T-helper 2 cell treated with Interferon-gamma antibody and Interleukin-4, amounts not matched to agents 100 ng/mL and 5 ng/mL, for 36 hours (primary cell): ENCODE results near the gene SNED1. TPM values are rescaled to one million over a fixed set of nuclear protein-coding genes. Genes with fewer than 3 reads are reported as not detected.

Experiments used
- intact Hi-C: fragments of 100-400 bp; cut with micrococcal nuclease; formaldehyde crosslinking; loops from one replicate; pipeline ENCODE4 v1.15.1; 2023
- total RNA-seq: library from RNA; stranded (reverse); gene quantifications from 2 replicates; pipeline ENCODE4 v1.2.3, GENCODE V29; 2022

Gene SNED1
- total RNA-seq, 1 donor from 2014 or later = 29.8 TPM

GRCh38 chr2:241003830-241004564, 5.6 kb downstream of the SNED1 start:
- intact Hi-C loops = no loop called here

DNA sequence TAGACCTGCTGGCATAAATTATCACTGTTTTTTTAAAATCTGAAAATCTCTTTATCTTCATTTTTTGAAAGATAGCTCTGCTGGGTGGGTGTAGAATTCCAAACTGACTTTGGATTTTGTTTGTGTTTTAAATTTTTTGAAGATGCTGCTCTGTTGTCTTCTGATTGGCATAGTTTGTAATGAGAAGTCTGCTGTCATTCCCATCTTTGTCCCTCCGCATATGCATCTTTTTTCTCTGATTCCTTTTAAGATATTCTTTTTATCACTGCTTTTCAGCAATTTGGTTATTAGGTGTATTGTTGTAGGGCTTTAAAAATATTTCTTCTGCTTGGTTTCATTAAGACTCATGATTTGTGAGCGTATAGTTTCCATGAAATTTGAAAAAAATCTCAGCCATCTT, 7.2 kb downstream of the SNED1 start:
- intact Hi-C loops = no loop called here

DNA sequence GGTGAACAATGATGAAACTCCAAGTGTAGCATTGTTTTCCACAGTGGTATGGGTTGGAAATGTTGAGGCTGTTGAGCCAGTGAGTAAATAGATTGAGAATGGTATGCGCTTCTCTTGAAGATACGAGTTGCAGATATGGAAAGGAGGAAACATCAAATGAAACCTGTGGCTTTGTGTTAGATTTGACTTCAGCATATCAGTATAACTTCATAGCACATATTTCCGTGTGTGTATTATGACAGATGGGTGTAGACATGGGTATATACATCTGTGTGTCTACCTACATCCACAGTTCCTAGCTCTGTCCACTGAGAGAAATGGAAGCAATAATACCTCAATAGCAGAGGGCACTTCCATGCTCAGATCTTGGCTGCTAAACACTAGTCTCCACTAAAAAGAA, 8.0 kb downstream of the SNED1 start:
- intact Hi-C loops = no loop called here

GRCh38 chr2:241007111-241007510, 8.7 kb downstream of the SNED1 start:
- intact Hi-C loops = no loop called here

DNA sequence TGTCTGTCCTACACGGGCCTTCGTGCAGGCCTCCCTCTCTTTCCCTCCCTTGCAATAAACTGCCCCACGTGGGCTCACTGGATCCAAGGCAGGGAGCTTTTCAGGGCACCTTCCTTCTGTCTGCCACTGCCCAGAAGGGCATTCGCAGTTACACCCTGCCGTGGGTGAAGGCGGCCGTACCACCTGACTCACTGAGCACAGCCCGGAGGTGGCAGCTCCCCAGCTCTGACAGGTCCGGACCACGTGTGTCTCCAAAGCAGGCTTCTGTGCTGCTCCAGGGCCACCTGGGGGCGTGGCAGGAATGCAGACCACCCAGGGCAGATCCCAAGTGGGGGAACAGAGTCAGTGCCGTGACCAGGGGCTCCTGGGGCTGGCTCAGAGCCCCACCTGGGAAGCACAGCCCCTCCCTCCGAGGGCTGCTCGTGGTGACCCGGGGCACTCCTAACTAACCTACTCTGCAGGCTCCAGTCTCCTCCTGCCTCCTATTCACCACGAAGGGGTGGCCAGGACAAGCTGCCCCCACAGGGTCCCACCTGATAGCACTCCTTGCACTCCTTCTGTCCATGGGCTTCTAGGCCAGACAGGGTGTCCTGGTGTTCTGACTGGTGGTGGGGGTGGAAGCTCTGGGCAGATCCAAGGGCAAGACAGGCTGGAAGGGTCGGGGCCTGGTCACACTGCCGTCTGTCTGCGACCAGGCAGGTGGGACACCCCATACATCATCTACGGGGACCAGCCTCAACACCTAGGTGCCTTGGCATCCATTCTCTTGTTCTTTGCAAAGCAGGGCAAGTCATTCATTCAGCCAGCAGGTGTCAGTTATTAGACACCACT, 9.7 kb downstream of the SNED1 start:
- intact Hi-C loops = no loop called here

GRCh38 chr2:241008711-241009121, 10.3 kb downstream of the SNED1 start:
- intact Hi-C loops = no loop called here

DNA sequence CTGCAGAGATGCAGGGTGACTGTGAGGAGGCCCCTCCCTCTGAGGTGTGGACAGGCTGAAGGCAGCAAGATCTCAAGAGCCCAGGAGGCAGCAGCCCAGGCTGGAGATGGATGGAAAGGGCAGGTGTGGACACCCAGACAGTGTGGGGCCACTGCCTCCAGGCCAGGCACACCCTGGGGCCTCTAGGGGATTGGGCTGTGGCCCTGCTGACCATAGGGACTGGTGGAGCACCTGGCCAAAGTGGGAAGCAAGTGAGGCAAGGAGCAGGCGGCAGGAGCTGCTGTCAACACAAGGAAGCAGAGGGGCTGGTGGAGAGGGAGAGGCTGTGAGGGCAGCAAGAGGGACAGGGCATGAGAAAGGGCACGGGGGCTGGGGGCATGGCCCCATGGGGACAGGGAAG, 10.8 kb downstream of the SNED1 start:
- intact Hi-C loops = no loop called here

GRCh38 chr2:241009601-241010530, 11.4 kb downstream of the SNED1 start:
- intact Hi-C loops = no loop called here

- intact Hi-C loops = no loop called here
Measured at GRCh38 chr2:241010531-241011295, 12.3 kb downstream of the SNED1 start.

DNA sequence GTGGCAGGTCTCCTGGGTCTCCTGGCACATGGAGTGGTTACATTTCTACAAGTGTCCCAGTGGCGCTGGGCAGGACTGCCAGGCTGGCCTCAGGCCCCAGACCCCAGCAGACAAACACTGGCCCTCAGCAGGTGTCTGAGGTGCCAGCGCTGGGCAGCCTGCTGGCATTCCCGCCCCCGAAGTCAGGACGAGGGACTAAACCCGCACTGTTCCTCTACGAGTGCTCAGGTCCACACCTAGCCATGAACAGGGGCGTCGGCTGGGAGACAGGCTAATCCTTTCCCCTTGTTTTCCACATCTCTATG, 12.8 kb downstream of the SNED1 start:
- intact Hi-C loops = no loop called here

DNA sequence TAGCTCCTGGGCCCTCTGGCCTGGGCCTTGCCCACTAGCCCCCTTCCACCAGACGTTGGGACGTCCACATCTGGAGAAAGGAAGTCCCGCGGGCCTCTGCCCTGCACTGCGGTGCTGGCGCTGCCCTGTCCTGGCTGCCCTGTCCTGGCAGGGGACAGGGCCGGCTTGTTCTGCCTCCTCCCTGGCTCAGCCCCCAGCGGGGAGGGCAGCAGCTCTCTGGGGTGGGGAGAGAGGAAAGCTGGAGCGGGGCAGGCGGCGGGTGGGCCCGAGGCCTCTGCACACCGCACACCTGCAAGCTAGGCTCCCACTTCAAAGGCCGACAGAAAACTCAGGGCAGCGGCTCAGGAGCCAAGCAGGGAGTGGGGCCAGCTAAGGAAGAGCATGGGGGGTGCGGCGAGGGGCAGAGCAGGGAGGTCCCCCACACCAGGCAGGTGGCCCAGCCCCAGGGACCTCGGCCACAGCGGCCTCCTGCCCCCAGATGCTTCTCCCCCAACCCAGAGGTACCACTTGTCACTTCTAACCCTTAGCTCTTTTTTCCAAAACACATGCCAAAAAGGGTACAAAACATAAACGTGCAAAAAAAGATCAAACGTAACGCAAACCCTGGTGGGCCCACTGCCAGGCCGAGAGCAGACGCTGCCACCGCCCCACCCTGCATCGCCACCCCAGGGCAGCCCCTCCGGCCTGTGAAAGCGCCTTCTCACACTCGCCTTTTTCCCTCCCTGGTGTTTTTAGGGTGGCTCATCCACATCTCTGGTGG, 13.5 kb downstream of the SNED1 start:
- intact Hi-C loops = no loop called here

DNA sequence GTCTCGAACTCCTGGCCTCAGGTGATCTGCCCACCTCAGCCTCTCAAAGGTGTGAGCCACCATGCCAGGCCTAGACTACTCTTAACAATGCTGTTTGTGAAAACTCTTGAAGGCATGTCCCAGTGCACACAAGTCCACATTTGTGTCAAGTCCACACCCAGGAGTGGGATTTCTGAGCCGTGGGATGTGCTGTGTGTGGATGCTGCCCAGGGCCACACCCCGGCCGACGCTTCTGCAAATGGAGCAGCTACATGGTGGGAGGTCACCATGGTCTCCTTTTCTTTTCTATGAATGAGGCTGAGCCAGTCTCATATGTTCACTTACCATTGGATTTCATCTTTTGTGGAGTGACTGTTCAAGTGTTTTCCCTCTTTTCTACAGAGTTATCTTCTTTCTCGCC, 15.8 kb downstream of the SNED1 start:
- intact Hi-C loops = no loop called here

- intact Hi-C loops = no loop called here
Measured at GRCh38 chr2:241014764-241015163, 16.3 kb downstream of the SNED1 start.

GRCh38 chr2:241015439-241015838, 17.0 kb downstream of the SNED1 start:
- intact Hi-C loops = no loop called here

GRCh38 chr2:241017228-241017940, 19.0 kb downstream of the SNED1 start:
- intact Hi-C loops = no loop called here

DNA sequence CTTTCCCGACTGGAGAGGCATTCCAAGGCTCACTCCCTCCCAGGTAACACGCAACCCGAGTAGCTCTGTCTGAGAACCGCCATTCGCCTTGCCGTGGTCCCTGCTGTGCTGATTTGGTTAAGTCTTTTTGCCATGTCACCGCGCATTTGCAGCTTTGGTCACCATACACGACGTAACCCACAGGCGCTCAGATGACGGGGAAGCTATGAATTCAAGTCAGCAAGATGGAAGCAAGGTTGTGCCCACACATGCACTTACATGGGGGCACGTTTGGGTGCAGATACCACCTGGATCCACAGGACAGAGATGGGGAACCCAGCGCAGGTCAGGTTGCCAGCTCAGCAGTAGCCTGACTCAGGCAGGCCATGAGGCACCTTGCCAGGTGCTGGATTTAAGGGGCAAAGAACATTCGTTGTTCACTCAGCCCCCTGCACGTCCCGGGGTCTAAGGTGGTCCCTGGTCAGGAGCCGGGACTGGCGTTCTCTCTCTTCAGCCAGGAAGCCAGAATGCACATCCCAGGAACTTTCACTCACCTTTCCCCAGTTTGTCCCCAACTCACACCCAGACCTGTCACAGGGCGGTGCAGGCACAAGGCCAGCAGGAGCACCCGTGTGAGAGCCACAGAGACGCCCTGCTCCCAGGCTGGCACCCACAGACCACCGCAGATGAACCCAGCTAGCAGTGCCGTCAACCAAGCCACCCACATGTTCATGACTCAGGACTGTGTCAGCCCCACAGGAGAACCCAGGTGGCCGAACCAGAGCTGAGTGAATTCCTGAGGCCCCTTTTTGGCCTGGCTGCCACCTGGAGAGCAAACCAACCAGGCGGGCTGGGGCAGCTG, 19.9 kb downstream of the SNED1 start:
- intact Hi-C loops = no loop called here

DNA sequence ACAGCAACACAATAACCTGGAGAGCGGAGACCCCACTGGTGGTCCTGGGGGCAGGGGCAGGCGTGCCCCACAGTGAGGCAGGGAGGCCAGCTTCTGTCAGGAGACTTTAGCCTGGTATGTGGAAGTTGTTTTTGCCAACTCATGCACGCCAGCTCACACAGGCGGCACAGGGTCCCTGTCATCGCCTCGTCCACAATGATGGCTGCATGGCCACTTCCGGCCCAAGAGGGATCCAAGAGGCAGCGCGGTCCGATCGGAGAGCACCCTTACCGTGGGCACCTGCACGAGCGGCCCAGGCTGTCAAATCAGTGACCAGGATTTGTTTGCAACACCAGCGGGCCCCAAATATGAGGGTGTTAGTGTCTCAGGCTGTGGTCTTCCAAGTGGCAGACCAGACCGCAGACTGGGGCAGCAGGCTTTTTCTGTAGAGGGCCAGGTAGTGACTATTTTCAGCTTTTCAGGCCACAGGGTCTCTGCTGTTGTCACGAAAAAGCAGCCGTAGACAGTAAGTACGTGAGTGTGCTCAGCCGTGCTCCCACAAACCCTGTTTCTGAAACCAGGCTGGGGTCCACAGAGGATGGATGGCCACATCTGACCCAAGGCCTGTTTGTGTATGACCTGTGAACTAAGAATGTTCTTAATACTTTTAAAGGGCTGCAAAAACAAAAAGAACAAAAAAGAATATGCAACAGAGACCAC, 21.2 kb downstream of the SNED1 start:
- intact Hi-C loops = no loop called here

GRCh38 chr2:241020201-241020600, 21.8 kb downstream of the SNED1 start:
- intact Hi-C loops = no loop called here
